Measurements from ENCODE around the gene SIGLEC6.

SIGLEC6 gene

DNA sequence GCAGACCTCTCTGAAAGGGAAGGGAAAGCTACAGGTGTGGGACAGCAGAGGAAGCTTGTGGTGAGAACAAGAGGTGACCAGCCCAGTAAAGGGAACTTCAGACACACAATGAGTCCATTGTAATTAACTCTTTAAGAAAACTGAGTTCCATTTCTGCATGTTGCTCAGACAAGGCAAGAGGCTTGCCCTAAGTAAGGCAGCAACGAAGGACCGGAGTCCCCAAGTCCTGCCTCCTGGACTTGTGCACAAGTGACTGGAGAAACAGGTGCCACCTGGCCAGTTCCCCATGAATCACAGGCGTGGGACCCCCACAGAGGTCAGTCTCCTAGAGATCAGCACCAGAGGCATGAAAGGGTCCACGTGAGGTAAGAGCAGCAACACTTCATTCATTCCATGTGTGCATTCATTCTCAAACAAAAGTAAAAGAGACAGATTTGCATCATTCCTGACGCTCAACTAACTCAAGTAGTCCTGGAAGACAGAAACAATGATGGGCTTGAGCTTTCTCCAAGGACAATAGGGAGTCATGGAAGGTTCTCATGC, 14.7 kb upstream of the SIGLEC6 start:
- H3K9ac ChIP-seq (ENCODE audit: insufficient read length), result no peak overlapping the region
- no peak overlapping the region for H3K4me3 ChIP-seq
- H3K27ac ChIP-seq, result no peak overlapping the region
- no peak for DNase-seq (ENCODE audit: low read depth, low spot score)
- no peaks in the 10 kb centered on the region for H3K9me3 ChIP-seq (ENCODE audit: low read depth, low read length)
- no peak for TF ChIP-seq POLR2AphosphoS5 (IDR thresholded peaks at IDR 0.05; ENCODE audit: borderline replicate concordance, low read depth, low read length)
- TF ChIP-seq FOXP2 (optimal IDR thresholded peaks at IDR 0.05; ENCODE audit: control extremely low read depth, extremely low read length, insufficient read depth), result no peak
- TF ChIP-seq EZH2 (IDR thresholded peaks at IDR 0.05), result no peak
- no peaks in the 10 kb centered on the region for H3K36me3 ChIP-seq (ENCODE audit: insufficient read depth, low read length)

DNA sequence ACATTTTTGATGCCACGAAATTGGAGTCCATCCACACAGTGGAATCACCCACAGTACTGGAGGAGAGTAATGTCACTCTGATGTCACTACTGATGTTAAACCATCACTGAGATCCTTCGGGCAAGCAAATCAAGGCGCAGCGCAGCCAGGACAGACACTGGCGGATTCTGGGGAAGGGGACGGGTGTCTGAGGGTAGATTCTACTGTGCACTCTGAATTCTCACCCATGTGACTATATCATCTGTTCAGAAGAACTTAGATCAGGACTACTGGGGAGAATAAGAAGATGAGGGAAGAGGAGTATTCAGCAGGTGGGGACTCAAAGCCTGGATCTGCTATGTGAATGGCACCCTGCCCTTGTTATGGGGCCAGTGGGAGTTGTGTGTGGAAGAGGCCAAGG, 12.6 kb upstream of the SIGLEC6 start:
- Histone ChIP-seq H3K36me3 (ENCODE audit: insufficient read depth, low read length) (no peaks in the 10 kb centered on the region), H3K4me3 (no peak overlapping the region), H3K9me3 (ENCODE audit: low read depth, low read length) (no peaks in the 10 kb centered on the region), H3K27ac (no peak overlapping the region), H3K9ac (ENCODE audit: insufficient read length) (no peak overlapping the region)
- no peak for TF ChIP-seq EZH2 (IDR thresholded peaks at IDR 0.05)
- DNase-seq (ENCODE audit: low read depth, low spot score), result no peak

DNA sequence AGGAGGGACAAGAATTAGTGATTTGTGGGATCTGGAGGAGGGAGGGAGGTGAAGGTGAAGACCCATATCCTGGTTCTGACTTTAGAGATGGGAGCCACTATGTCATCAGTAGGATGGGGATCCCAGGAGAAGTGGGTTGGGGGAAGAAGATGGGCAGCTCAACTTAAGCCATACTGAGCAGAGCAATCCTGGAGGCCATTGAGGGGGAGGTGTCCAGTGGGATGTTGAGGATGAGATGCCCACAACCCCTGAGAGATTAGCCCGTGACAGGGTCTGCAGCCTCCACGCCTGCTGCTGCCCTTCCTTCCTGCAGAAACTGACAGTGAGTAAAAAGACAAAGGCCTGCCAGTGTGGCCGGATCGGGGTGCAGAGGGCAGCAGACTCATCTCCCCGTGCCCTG, 11.2 kb upstream of the SIGLEC6 start:
- TF ChIP-seq FOXP2 (optimal IDR thresholded peaks at IDR 0.05; ENCODE audit: control extremely low read depth, extremely low read length, insufficient read depth), result no peak
- no peak for TF ChIP-seq EZH2 (IDR thresholded peaks at IDR 0.05)
- no peak for TF ChIP-seq POLR2AphosphoS5 (IDR thresholded peaks at IDR 0.05; ENCODE audit: borderline replicate concordance, low read depth, low read length)
- Histone ChIP-seq H3K4me3 (no peak overlapping the region), H3K36me3 (ENCODE audit: insufficient read depth, low read length) (no peaks in the 10 kb centered on the region), H3K9ac (ENCODE audit: insufficient read length) (no peak overlapping the region), H3K9me3 (ENCODE audit: low read depth, low read length) (no peaks in the 10 kb centered on the region), H3K27ac (no peak overlapping the region)
- DNase-seq (ENCODE audit: low read depth, low spot score), result no peak

DNA sequence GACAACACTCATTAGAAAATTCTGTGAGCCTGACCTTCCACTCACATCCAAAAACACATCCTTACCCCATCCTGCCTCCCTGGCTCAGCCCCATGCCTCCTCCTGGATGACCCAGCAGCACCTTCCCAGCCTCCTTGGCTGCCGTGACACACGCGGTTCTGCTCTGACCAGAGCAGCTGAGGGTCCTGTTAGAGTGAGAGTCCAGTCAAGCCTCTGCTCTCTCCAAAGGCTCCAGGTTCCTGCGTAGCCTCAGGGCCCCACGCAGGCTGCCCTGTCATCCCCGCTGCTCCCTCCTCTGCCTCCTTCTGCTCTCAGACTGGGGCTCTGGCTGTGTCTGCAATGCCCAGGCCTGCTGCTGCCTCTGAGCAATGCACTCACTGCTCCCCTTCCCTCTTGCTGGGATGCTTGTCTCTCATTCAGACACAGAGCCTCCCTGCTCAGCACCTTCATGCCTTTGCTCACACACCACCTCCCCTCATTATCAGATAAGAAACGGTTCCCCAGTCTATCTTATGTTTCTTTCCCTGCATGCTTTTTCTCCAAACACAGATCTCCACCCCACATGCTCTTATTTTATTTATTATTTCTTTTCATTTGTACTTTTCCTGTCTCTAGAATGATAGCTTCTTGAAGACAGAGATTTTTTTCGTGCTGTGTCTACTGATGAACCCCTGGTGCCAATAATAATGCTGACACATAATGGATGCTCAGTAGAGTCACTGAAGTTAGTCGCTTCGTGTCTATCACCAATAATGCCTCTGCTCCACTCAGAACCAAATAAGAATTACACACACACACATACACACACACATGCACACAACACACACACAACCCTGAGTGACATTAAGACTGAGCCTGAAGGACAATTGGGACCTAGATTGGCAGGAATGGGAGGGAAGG, 10.2 kb upstream of the SIGLEC6 start:
- TF ChIP-seq EZH2 (IDR thresholded peaks at IDR 0.05) (no peak), POLR2AphosphoS5 (IDR thresholded peaks at IDR 0.05; ENCODE audit: borderline replicate concordance, low read depth, low read length) (no peak), FOXP2 (optimal IDR thresholded peaks at IDR 0.05; ENCODE audit: control extremely low read depth, extremely low read length, insufficient read depth) (no peak)
- no peak overlapping the region for H3K4me3 ChIP-seq
- H3K27ac ChIP-seq, result no peak overlapping the region
- DNase-seq (ENCODE audit: low read depth, low spot score), result no peak
- H3K9me3 ChIP-seq (ENCODE audit: low read depth, low read length), result no peaks in the 10 kb centered on the region
- H3K36me3 ChIP-seq (ENCODE audit: insufficient read depth, low read length), result no peaks in the 10 kb centered on the region
- H3K9ac ChIP-seq (ENCODE audit: insufficient read length), result no peak overlapping the region

DNA sequence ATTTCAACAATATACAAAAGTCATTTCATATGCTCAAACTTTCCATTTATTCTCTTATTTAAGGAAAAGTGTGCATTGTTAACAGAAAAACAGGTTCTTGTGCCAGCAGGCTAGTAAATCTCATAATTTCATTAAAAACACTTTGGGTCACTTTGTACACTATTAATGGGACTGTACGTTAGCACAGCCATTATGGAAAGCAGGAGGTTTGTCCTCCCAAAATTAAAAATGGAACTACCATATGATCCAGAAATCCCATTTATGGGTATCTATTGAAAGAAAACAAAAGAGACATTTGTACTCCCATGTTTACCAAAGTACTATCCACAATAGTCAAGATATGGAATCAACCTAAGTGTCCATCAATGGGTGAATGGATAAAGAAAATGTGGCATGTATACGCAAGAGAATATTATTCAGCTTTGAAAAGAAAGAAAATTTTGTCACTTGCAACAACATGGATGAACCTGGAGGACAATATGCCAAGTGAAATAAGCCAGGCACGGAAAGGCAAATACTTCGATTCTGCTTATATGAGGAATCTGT, 8.4 kb upstream of the SIGLEC6 start:
- Histone ChIP-seq H3K27ac (no peak overlapping the region), H3K36me3 (ENCODE audit: insufficient read depth, low read length) (no peaks in the 10 kb centered on the region), H3K9ac (ENCODE audit: insufficient read length) (no peak overlapping the region), H3K4me3 (no peak overlapping the region), H3K9me3 (ENCODE audit: low read depth, low read length) (no peaks in the 10 kb centered on the region)
- TF ChIP-seq EZH2 (IDR thresholded peaks at IDR 0.05) (no peak), FOXP2 (optimal IDR thresholded peaks at IDR 0.05; ENCODE audit: control extremely low read depth, extremely low read length, insufficient read depth) (no peak)
- DNase-seq (ENCODE audit: low read depth, low spot score), result no peak

DNA sequence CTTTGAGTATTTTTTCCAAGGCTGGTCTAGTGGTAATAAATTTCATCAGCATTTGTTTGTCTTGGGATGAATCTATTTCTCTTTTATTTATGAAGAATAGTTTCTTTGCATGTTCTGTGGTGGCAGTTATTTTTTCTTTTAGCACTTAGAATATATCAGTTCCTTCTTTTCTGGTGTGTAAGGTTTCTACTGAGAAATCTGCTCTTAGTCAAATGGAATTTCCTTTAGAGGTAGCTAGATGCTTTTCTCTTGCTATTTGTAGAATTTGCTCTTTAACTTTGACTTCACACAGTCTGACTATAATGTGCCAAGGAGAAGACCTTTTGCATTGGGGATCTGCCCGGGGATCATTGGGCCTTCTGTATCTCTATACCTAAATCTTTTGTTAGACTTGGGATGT, 4.1 kb upstream of the SIGLEC6 start:
- H3K9ac ChIP-seq (ENCODE audit: insufficient read length), result no peak overlapping the region
- TF ChIP-seq FOXP2 (optimal IDR thresholded peaks at IDR 0.05; ENCODE audit: control extremely low read depth, extremely low read length, insufficient read depth) (no peak), EZH2 (IDR thresholded peaks at IDR 0.05) (no peak), POLR2AphosphoS5 (IDR thresholded peaks at IDR 0.05; ENCODE audit: borderline replicate concordance, low read depth, low read length) (no peak)
- no peak for DNase-seq (ENCODE audit: low read depth, low spot score)
- H3K27ac ChIP-seq, result no peak overlapping the region
- no peaks in the 10 kb centered on the region for H3K36me3 ChIP-seq (ENCODE audit: insufficient read depth, low read length)
- H3K9me3 ChIP-seq (ENCODE audit: low read depth, low read length), result no peaks in the 10 kb centered on the region
- H3K4me3 ChIP-seq, result no peak overlapping the region

DNA sequence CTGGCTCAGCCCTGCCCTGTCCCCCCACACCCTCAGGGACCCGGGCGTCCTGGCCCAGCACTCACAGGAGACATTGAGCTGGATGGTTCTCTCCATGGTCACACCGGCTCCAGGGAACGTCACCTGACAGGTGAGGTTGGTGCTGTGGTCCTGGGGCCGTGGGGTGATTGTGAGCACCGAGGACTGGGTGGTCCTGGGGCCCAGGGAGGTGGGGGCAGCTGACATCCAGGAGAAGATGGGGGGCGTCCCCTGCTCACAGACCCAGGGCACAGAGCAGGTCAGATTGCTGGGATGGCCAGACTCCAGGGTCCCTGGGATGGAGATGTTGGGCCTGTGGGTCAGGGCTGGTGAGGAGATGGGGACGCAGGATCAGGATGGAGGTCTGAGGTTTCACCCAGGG, 854 bp downstream of the SIGLEC6 start:
- no peak for TF ChIP-seq POLR2AphosphoS5 (IDR thresholded peaks at IDR 0.05; ENCODE audit: borderline replicate concordance, low read depth, low read length)
- TF ChIP-seq EZH2 (IDR thresholded peaks at IDR 0.05), result no peak
- TF ChIP-seq FOXP2 (optimal IDR thresholded peaks at IDR 0.05; ENCODE audit: control extremely low read depth, extremely low read length, insufficient read depth), result no peak
- H3K27ac ChIP-seq, result no peak overlapping the region
- H3K9ac ChIP-seq (ENCODE audit: insufficient read length), result no peak overlapping the region
- H3K4me3 ChIP-seq, result no peak overlapping the region
- no peaks in the 10 kb centered on the region for H3K9me3 ChIP-seq (ENCODE audit: low read depth, low read length)
- DNase-seq (ENCODE audit: low read depth, low spot score), result no peak
- no peaks in the 10 kb centered on the region for H3K36me3 ChIP-seq (ENCODE audit: insufficient read depth, low read length)

DNA sequence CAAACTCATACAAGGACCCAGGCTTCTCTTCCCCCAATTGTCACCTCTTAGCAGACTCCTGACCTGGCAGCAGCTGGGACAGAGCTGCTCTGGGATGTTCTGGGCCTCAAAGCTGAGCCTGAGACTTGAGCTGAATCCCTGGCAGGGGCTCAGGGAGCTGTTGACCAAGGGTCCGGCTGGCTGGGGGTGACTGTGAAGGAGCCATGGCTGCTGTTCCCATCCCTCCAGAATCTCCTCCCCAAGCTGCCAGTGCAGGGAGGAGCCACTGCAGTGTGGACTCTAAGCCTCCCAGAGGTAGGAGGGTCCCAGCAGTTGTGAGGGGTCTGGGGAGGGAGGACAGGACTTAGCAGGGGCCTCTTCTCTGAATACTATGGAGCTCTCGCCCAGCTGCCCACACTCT, 2.2 kb downstream of the SIGLEC6 start:
- DNase-seq (ENCODE audit: low read depth, low spot score), result no peak
- TF ChIP-seq EZH2 (IDR thresholded peaks at IDR 0.05) (no peak), FOXP2 (optimal IDR thresholded peaks at IDR 0.05; ENCODE audit: control extremely low read depth, extremely low read length, insufficient read depth) (no peak), POLR2AphosphoS5 (IDR thresholded peaks at IDR 0.05; ENCODE audit: borderline replicate concordance, low read depth, low read length) (no peak)
- no peaks in the 10 kb centered on the region for H3K36me3 ChIP-seq (ENCODE audit: insufficient read depth, low read length)
- no peak overlapping the region for H3K9ac ChIP-seq (ENCODE audit: insufficient read length)
- H3K4me3 ChIP-seq, result no peak overlapping the region
- H3K9me3 ChIP-seq (ENCODE audit: low read depth, low read length), result no peaks in the 10 kb centered on the region
- no peak overlapping the region for H3K27ac ChIP-seq

All from SK-N-MC (cell line).